ENCODE results near the gene BICRA. TPM values are rescaled to one million over a fixed set of nuclear protein-coding genes. Genes with fewer than 3 reads are reported as not detected.

The BICRA gene
- total and polyA plus RNA-seq, 2 of the 8 experiments (the other 6 are each of a cell fraction or from before 2014, with no cell fraction given) = 1.5 to 29.2 TPM

DNA sequence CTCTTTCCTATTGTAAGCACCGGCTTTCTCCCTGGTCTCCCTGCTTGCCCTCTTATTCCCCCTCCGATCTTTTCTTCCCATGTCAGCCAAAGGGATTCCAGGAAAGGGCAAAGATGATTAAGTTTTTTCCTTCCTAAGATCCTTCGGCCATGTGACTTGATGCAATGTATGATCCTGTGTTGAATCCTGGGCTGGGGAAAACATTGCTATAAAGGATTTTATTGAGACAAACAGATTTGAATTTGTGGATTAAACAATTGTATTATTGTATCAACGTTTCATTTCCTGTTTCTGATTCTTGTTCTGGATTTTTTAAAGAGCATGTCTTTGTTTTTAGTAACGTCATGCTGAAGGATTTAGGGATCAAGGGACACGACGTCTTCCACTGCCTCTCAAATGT, 19.1 kb upstream of the BICRA start:
- Histone ChIP-seq H3K56ac (replicated peaks; ENCODE audit: insufficient read length, low read depth, low read length) (no peak overlapping the region), H3K4me1 (replicated peaks in 1 of 4; ENCODE audit: control insufficient read depth in 3 of 4, insufficient read depth in 4 of 4, low read length in 3 of 4) (no peaks in the 10 kb centered on the region), H4K20me1 (replicated peaks in 1 of 2; ENCODE audit: control insufficient read depth in 1 of 2, insufficient read depth in 2 of 2, low read length in 2 of 2) (no peaks in the 10 kb centered on the region), H3K4ac (replicated peaks; ENCODE audit: insufficient read length, low read depth, low read length) (no peak overlapping the region), H3K14ac (ENCODE audit: insufficient read length) (no peak overlapping the region), H2BK12ac (ENCODE audit: low read depth, low read length) (no peak overlapping the region), H3K23me2 (ENCODE audit: low read depth, low read length) (no peaks in the 10 kb centered on the region), H3K9me3 (ENCODE audit: insufficient read depth in 2 of 2, low read depth in 1 of 2, low read length in 1 of 2) (peaks cover 0 to 4% of the 10 kb centered on the region in 2 experiments; a peak in 1 of 4 replicates), H3K27ac (ENCODE audit: low read depth, low read length) (no peak overlapping the region), H3K23ac (ENCODE audit: insufficient read length) (no peak overlapping the region), H3K4me3 (ENCODE audit: extremely low read depth in 1 of 4, insufficient read depth in 2 of 4, low read depth in 3 of 4, low read length in 4 of 4) (no peak overlapping the region), H2BK120ac (replicated peaks; ENCODE audit: low read depth, low read length) (no peak overlapping the region), H2BK5ac (ENCODE audit: low read depth, low read length) (no peak overlapping the region), H3K36me3 (ENCODE audit: control insufficient read depth in 2 of 4, insufficient read depth in 4 of 4, low read length in 3 of 4) (no peaks in the 10 kb centered on the region), H3K27me3 (replicated peaks in 1 of 4; ENCODE audit: control insufficient read depth in 3 of 4, extremely low read depth in 1 of 4, insufficient read depth in 3 of 4, low read length in 3 of 4) (no peaks in the 10 kb centered on the region), H2AFZ (ENCODE audit: low read length) (no peak overlapping the region), H4K91ac (replicated peaks; ENCODE audit: insufficient read length, low read length) (no peak overlapping the region), H3K79me1 (ENCODE audit: low read depth, low read length) (no peaks in the 10 kb centered on the region), H3K9ac (replicated peaks in 1 of 4; ENCODE audit: extremely low read depth in 1 of 4, low read depth in 3 of 4, low read length in 3 of 4) (no peak overlapping the region), H3K4me2 (ENCODE audit: insufficient read depth in 1 of 2, low read depth in 2 of 2, low read length in 2 of 2) (no peak overlapping the region), H4K5ac (ENCODE audit: insufficient read length, low read depth, low read length) (no peak overlapping the region), H2AK5ac (ENCODE audit: low read depth, low read length) (no peak overlapping the region; the same call in 1 of the 2 replicates), H2BK15ac (ENCODE audit: low read length) (no peak overlapping the region), H2BK20ac (ENCODE audit: low read length) (no peak overlapping the region), H4K8ac (ENCODE audit: extremely low read depth, insufficient read depth, low read length) (no peak overlapping the region), H3K79me2 (ENCODE audit: control insufficient read depth in 1 of 2, insufficient read depth in 2 of 2, low read length in 2 of 2) (no peaks in the 10 kb centered on the region), H3K18ac (ENCODE audit: extremely low read depth, low read length) (no peak overlapping the region)
- FAIRE-seq (no peak), DNase-seq (ENCODE audit: low read depth in 1 of 2, low spot score in 2 of 2) (no peak)
- 78% methylated on average over 7 of the region's 7 CpGs; no CpG with 5 or more reads in 1 of the 2 experiments for WGBS, 2 experiments (ENCODE audit: extremely low coverage in 1 of 2, insufficient coverage in 1 of 2, insufficient read length in 1 of 2, insufficient replicate concordance in 2 of 2, low coverage in 1 of 2, low lambda C conversion rate in 2 of 2, missing lambda C conversion rate in 1 of 2)
- ChIA-PET CTCF (ENCODE audit: partially characterized antibody) (interaction anchor here (0.7 kb wide), 1 partner anchor 106 kb away, joined by 3 read pairs; the partner anchor contains the start of gene KPTN), POLR2A (ENCODE audit: partially characterized antibody) (interaction anchor here (1.4 to 3.3 kb wide), 2 partner anchors 10 to 106 kb away, joined by 3 to 18 read pairs; partner anchors contain the start of gene KPTN)
- TF ChIP-seq KDM4A (IDR thresholded peaks at IDR 0.05; ENCODE audit: low read depth, low read length, severe bottlenecking) = no peak
- no peak for TF ChIP-seq JUND (IDR thresholded peaks at IDR 0.05; ENCODE audit: low read length)
- TF ChIP-seq HDAC2 (IDR thresholded peaks at IDR 0.05; ENCODE audit: borderline replicate concordance in 1 of 2, low read depth in 2 of 2, low read length in 2 of 2) = no peak
- no peak for TF ChIP-seq KDM5A (IDR thresholded peaks at IDR 0.05; ENCODE audit: low read length)
- no peak for TF ChIP-seq FOSL1 (IDR thresholded peaks at IDR 0.05; ENCODE audit: insufficient read depth, low read depth, low read length)
- no peak for TF ChIP-seq MAFK (IDR thresholded peaks at IDR 0.05; ENCODE audit: low read depth, low read length)
- TF ChIP-seq GTF2F1 (IDR thresholded peaks at IDR 0.05; ENCODE audit: borderline replicate concordance, low read depth, low read length) = no peak
- no peak for TF ChIP-seq POLR2A (IDR thresholded peaks at IDR 0.05; ENCODE audit: control extremely low read depth in 1 of 2, low read depth in 2 of 2, low read length in 2 of 2)
- no peak for TF ChIP-seq CEBPB (IDR thresholded peaks at IDR 0.05; ENCODE audit: low read depth, low read length)
- TF ChIP-seq CHD1 (IDR thresholded peaks at IDR 0.05; ENCODE audit: low read depth, low read length) = no peak
- TF ChIP-seq SRF (IDR thresholded peaks at IDR 0.05; ENCODE audit: low read depth, low read length) = no peak

All from H1 (cell line).